ENCODE data around the gene HIF3A. TPM values are rescaled to one million over a fixed set of nuclear protein-coding genes. Genes with fewer than 3 reads are reported as not detected.
"Not testable (repeated sequence)": the region's sequence is repeated elsewhere in the genome, so short reads cannot be mapped to it uniquely, and the experiment has no call there.

The HIF3A gene
- total RNA-seq, 1 experiment from 2014 or later, result 5.2 TPM

- H3K4me1 Mint-ChIP-seq (ENCODE audit: low read depth, unreplicated experiment), result no peaks in the 10 kb centered on the region
- Histone ChIP-seq H3K9me3 (no peaks in the 10 kb centered on the region), H3K27me3 (replicated peaks; ENCODE audit: control insufficient read depth, insufficient read depth, low read length) (no peaks in the 10 kb centered on the region), H3K36me3 (ENCODE audit: control insufficient read depth, insufficient read depth, low read length) (no peaks in the 10 kb centered on the region; the same call in 1 of the 2 replicates), H3K4me1 (peaks cover 6% of the 10 kb centered on the region; the same call in 1 of the 2 replicates), H3K4me3 (ENCODE audit: low read depth, low read length) (no peak overlapping the region)
- intact Hi-C loops (cut with micrococcal nuclease; ENCODE audit: unreplicated experiment), result no loop called here
- no peak for TF ChIP-seq CTCF (IDR thresholded peaks at IDR 0.05; ENCODE audit: insufficient read depth in 1 of 2, low read depth in 1 of 2, low read length in 1 of 2, severe bottlenecking in 1 of 2, unreplicated experiment in 1 of 2)
- ChIA-PET CTCF (interaction anchor here (0.6 kb wide), 1 partner anchor 94 kb away, joined by 7 read pairs; no protein-coding TSS in a partner anchor), POLR2A (no interaction called here)
- H3K9me3 Mint-ChIP-seq (ENCODE audit: unreplicated experiment), result no peaks in the 10 kb centered on the region
- H3K4me3 Mint-ChIP-seq (ENCODE audit: unreplicated experiment), result no peak overlapping the region
- no TSS peak for BruUV-seq (replicated peaks)
- no peaks in the 10 kb centered on the region for H3K27me3 Mint-ChIP-seq (ENCODE audit: insufficient read depth, unreplicated experiment)
- peaks cover 62% of the 10 kb centered on the region for H3K36me3 Mint-ChIP-seq (ENCODE audit: insufficient read depth, unreplicated experiment)
- H3K27ac Mint-ChIP-seq (ENCODE audit: unreplicated experiment), result no peak overlapping the region
- DNase-seq, result no peak
These were observed 78.0 kb downstream of the HIF3A start for GRCh38 chr19:46374536-46375475.

- H3K4me3 Mint-ChIP-seq (ENCODE audit: unreplicated experiment); CTCF ChIA-PET; H3K27ac Mint-ChIP-seq (ENCODE audit: unreplicated experiment); H3K27me3 ChIP-seq (replicated peaks; ENCODE audit: control insufficient read depth, insufficient read depth, low read length); H3K4me3 ChIP-seq (ENCODE audit: low read depth, low read length); H3K4me1 ChIP-seq; DNase-seq; H3K27me3 Mint-ChIP-seq (ENCODE audit: insufficient read depth, unreplicated experiment); H3K4me1 Mint-ChIP-seq (ENCODE audit: low read depth, unreplicated experiment); H3K36me3 ChIP-seq (ENCODE audit: control insufficient read depth, insufficient read depth, low read length); intact Hi-C loops (cut with micrococcal nuclease; ENCODE audit: unreplicated experiment); BruUV-seq (replicated peaks); H3K9me3 ChIP-seq; POLR2A ChIA-PET; H3K9me3 Mint-ChIP-seq (ENCODE audit: unreplicated experiment): not testable (repeated sequence)
- H3K36me3 Mint-ChIP-seq (ENCODE audit: insufficient read depth, unreplicated experiment), result peaks cover 66% of the 10 kb centered on the region
These were observed 78.7 kb downstream of the HIF3A start for GRCh38 chr19:46375476-46376067.

- Histone ChIP-seq H3K36me3 (ENCODE audit: control insufficient read depth, insufficient read depth, low read length) (no peaks in the 10 kb centered on the region; the same call in 1 of the 2 replicates), H3K9me3 (no peaks in the 10 kb centered on the region), H3K4me1 (peaks cover 6% of the 10 kb centered on the region; the same call in 1 of the 2 replicates), H3K4me3 (ENCODE audit: low read depth, low read length) (no peak overlapping the region), H3K27me3 (replicated peaks; ENCODE audit: control insufficient read depth, insufficient read depth, low read length) (no peaks in the 10 kb centered on the region)
- POLR2A ChIA-PET, result no interaction called here
- H3K4me1 Mint-ChIP-seq (ENCODE audit: low read depth, unreplicated experiment), result no peaks in the 10 kb centered on the region
- no peaks in the 10 kb centered on the region for H3K27me3 Mint-ChIP-seq (ENCODE audit: insufficient read depth, unreplicated experiment)
- CTCF ChIA-PET, result no interaction called here
- no peaks in the 10 kb centered on the region for H3K9me3 Mint-ChIP-seq (ENCODE audit: unreplicated experiment)
- peak overlapping the region; percentile 27 for H3K27ac Mint-ChIP-seq (ENCODE audit: unreplicated experiment)
- intact Hi-C loops (cut with micrococcal nuclease; ENCODE audit: unreplicated experiment), result no loop called here
- BruUV-seq (replicated peaks), result no TSS peak
- DNase-seq, result peak in 1 of 2 experiments; percentile 24
- H3K36me3 Mint-ChIP-seq (ENCODE audit: insufficient read depth, unreplicated experiment), result peaks cover 67% of the 10 kb centered on the region
- no peak overlapping the region for H3K4me3 Mint-ChIP-seq (ENCODE audit: unreplicated experiment)
- no peak for TF ChIP-seq CTCF (IDR thresholded peaks at IDR 0.05; ENCODE audit: insufficient read depth in 1 of 2, low read depth in 1 of 2, low read length in 1 of 2, severe bottlenecking in 1 of 2, unreplicated experiment in 1 of 2)
These were observed 79.7 kb downstream of the HIF3A start for GRCh38 chr19:46376241-46377153.
